Pancreas (tissue), 10 donors: ENCODE measurements around the gene ZNF391. TPM values are rescaled to one million over a fixed set of nuclear protein-coding genes. Genes with fewer than 3 reads are reported as not detected.

Experiments
- ATAC-seq, 4 donors: fragments of 200-7000 bp; cut with Tn5 transposase; one replicate each; pipeline versions ENCODE4 v1.8.0 to v1.9.1; 2020; ENCODE audit warnings: mild to moderate bottlenecking in 4 of 4, moderate library complexity in 4 of 4
- DNase-seq, 6 donors: peaks; one replicate each; pipeline ENCODE4 v3.0.0-alpha.2; 2020
- FAIRE-seq: peaks from 2 replicates; lab custom pipeline; 2012; peaks lifted over from hg19 to GRCh38; lab: Jason Lieb, UNC
- H3K27ac ChIP-seq, 4 donors: fragments of 200-600 bp; sonication (generic); 1 replicate in 3 of 4; 2 replicates in 1 of 4; pipeline versions ENCODE4 v1.5.0 to v1.8.0; 2020
- H3K27me3 ChIP-seq, 4 donors: fragments of 200-600 bp; one replicate each; pipeline ENCODE4 v1.8.0; 2021
- H3K36me3 ChIP-seq, 3 donors: fragments of 200-600 bp; sonication (generic) in 1 of 3; one replicate each; pipeline versions ENCODE4 v1.5.0 to v1.8.0; 2020 to 2021
- H3K4me1 ChIP-seq, 3 donors: fragments of 200-600 bp; one replicate each; pipeline ENCODE4 v1.8.0; 2021
- H3K4me3 ChIP-seq, 4 donors: fragments of 200-600 bp; sonication (generic) in 2 of 4; one replicate each; pipeline versions ENCODE4 v1.5.0 to v1.8.0; 2020 to 2021
- H3K9me3 ChIP-seq, 4 donors: fragments of 200-600 bp; one replicate each; pipeline ENCODE4 v1.8.0; 2021
- CTCF ChIP-seq, 4 donors: fragments of 200-600 bp; sonication (generic) in 3 of 4; IDR thresholded peaks; one replicate each; pipeline versions ENCODE4 v1.5.0 to v1.8.0; 2021; ENCODE audit warnings: antibody characterized with exemption in 4 of 4
- WGBS, 2 donors: extraction: QIAGEN DNeasy Blood & Tissue Kit; methylation state at CpG; one replicate each; pipeline ENCODE4 v1.1.7; 2013; 5-methylcytosine and 5-hydroxymethylcytosine counted together
- intact Hi-C, 3 donors: fragments of 100-400 bp; cut with DNase I; formaldehyde crosslinking; loops; one replicate each; pipeline versions ENCODE4 v1.11.1 to v1.14.2; 2022
- polyA plus RNA-seq, 2 donors: library from polyadenylated mRNA; stranded (reverse); fragments of 200-250 nt; gene quantifications; one replicate each; pipeline ENCODE4 v1.2.3, GENCODE V29; 2013
- total RNA-seq, 6 donors: library from RNA; stranded (reverse); fragmentation: NEBNext Ultra II Directional in 4 of 6; extraction: Animal tissue kit (Norgen Biotek cat#: 25700) in 4 of 6; gene quantifications; one replicate each; pipeline versions ENCODE4 v1.2.1 to v1.2.4, GENCODE V29; 2021 to 2023
- donor health status: healthy with polysubstance abuse.
- donor health status: DM: no; HTN: no; CAD: no; lungs with moderate emphysema.
- donor health status: DM: no; HTN: no; CAD: no.
- donor health status: control.
- donor health status: control.
- donor health status: Bipolar disorder and iron deficiency.
- donor health status: DM: yes; HTN: yes; CAD: no.
- donor health status: DM: no; HTN: no; CAD: no.
- donor health status: DM: no; HTN: no; CAD: no.
- donor health status: DM: yes; HTN: yes; CAD: no.

Gene ZNF391
- 1 to 10 TPM; 1.9 to 3.7 (median 2.2) TPM for total RNA-seq
- 1 to 10 TPM; 1.2 to 1.4 TPM for polyA plus RNA-seq

- Histone ChIP-seq H3K36me3 (no peaks in the 10 kb centered on the region), H3K4me1 (peaks cover 0 to 5% (median 0%) of the 10 kb centered on the region in 3 donors), H3K9me3 (no peaks in the 10 kb centered on the region), H3K4me3 (peak within 1 kb of the TSS; percentile 57 to 82 (median 60)), H3K27ac (peak within 1 kb of the TSS; percentile 37 to 74 (median 62)), H3K27me3 (no peaks in the 10 kb centered on the region)
- FAIRE-seq (no peak), DNase-seq (peak; percentile 54 to 85 (median 70)), ATAC-seq (peak; percentile 96 to 97 (median 96))
- no peak for TF ChIP-seq CTCF (IDR thresholded peaks at IDR 0.05)
- WGBS, 2 donors, result 0 to 1% methylated on average over 49 of the region's 49 CpGs
- intact Hi-C loops, result no loop called here
Observed at GRCh38 chr6:27388293-27389197, at the start of gene ZNF391. Gene ZNF391, plus strand, starts transcription at chr6:27388759. Its CDS starts 11,612 bp downstream, at chr6:27400371.

- no peak for FAIRE-seq
- no peak for ATAC-seq
Observed at GRCh38 chr6:27352850-27353249, 35.7 kb upstream of the ZNF391 start.

GRCh38 chr6:27358786-27359185 is 29.8 kb upstream of the ZNF391 start:
- Histone ChIP-seq H3K27ac (no peak overlapping the region), H3K27me3 (no peaks in the 10 kb centered on the region), H3K4me3 (no peak overlapping the region), H3K36me3 (peaks cover 0 to 13% (median 4%) of the 10 kb centered on the region in 3 donors), H3K9me3 (peaks cover 0 to 10% (median 0%) of the 10 kb centered on the region in 4 donors), H3K4me1 (no peaks in the 10 kb centered on the region)
- FAIRE-seq, result no peak
- DNase-seq, result no peak
- no peak for TF ChIP-seq CTCF (IDR thresholded peaks at IDR 0.05)
- intact Hi-C loops, result no loop called here
- no peak for ATAC-seq
- 70 to 95% methylated on average over 2 of the region's 2 CpGs for WGBS, 2 donors

More at GRCh38 chr6:27352850-27353249, 35.7 kb upstream of the ZNF391 start:
- intact Hi-C loops, result no loop called here
- Histone ChIP-seq H3K4me3 (no peak overlapping the region), H3K36me3 (no peaks in the 10 kb centered on the region), H3K27me3 (no peaks in the 10 kb centered on the region), H3K9me3 (no peaks in the 10 kb centered on the region), H3K4me1 (no peaks in the 10 kb centered on the region), H3K27ac (no peak overlapping the region)
- no peak for DNase-seq
- WGBS, 2 donors, result 84 to 86% methylated on average over 4 of the region's 4 CpGs
- TF ChIP-seq CTCF (IDR thresholded peaks at IDR 0.05), result no peak

- H3K4me1 ChIP-seq, result no peaks in the 10 kb centered on the region
- H3K27me3 ChIP-seq, result no peaks in the 10 kb centered on the region
- WGBS, 2 donors, result 94 to 100% methylated on average over 1 of the region's 1 CpG
- no peak overlapping the region for H3K27ac ChIP-seq
- FAIRE-seq (no peak), ATAC-seq (no peak), DNase-seq (no peak)
- intact Hi-C loops, result no loop called here
- H3K4me3 ChIP-seq, result no peak overlapping the region
- TF ChIP-seq CTCF (IDR thresholded peaks at IDR 0.05), result no peak
- H3K9me3 ChIP-seq, result peaks cover 0 to 10% (median 0%) of the 10 kb centered on the region in 4 donors
- peaks cover 0 to 13% (median 4%) of the 10 kb centered on the region in 3 donors for H3K36me3 ChIP-seq
Observed at GRCh38 chr6:27359231-27359630, 29.3 kb upstream of the ZNF391 start.
